Keratinocyte (primary cell): Measurements from ENCODE around the gene SRP68. TPM values are rescaled to one million over a fixed set of nuclear protein-coding genes. Genes with fewer than 3 reads are reported as not detected.

Experiments
- DNase-seq: peaks from one replicate; pipeline ENCODE4 v3.0.0-alpha.2; 2011; ENCODE audit warnings: low read depth, missing footprints, low spot score
- FAIRE-seq: peaks from 2 replicates; lab custom pipeline; 2011; peaks lifted over from hg19 to GRCh38; lab: Jason Lieb, UNC
- H2AFZ ChIP-seq: 2 replicates; pipeline ENCODE4 v1.6.0; 2012; ENCODE audit warnings: low read length, control low read depth, inconsistent platforms; ENCODE audit not compliant: control insufficient read depth
- H3K27ac ChIP-seq: 2 replicates; pipeline ENCODE4 v1.5.1; 2011; ENCODE audit warnings: low read length; ENCODE audit not compliant: control insufficient read depth, insufficient read depth
- H3K27me3 ChIP-seq: 3 replicates; pipeline ENCODE4 v1.6.0; 2011; ENCODE audit warnings: low read length; ENCODE audit not compliant: control insufficient read depth, insufficient read depth; ENCODE audit errors: extremely low read depth
- H3K36me3 ChIP-seq, 2 experiments: 2 replicates in 1 of 2; 3 replicates in 1 of 2; pipeline ENCODE4 v1.5.1; 2011; ENCODE audit warnings: low read length in 2 of 2, mild to moderate bottlenecking in 1 of 2; ENCODE audit not compliant: control insufficient read depth in 2 of 2, insufficient read depth in 2 of 2; ENCODE audit errors: extremely low read depth in 1 of 2
- H3K4me1 ChIP-seq: 3 replicates; pipeline ENCODE4 v1.5.1; 2011; ENCODE audit warnings: low read length; ENCODE audit not compliant: control insufficient read depth, insufficient read depth; ENCODE audit errors: extremely low read depth
- H3K4me2 ChIP-seq: 3 replicates; pipeline ENCODE4 v1.6.0; 2011; ENCODE audit warnings: low read depth, low read length; ENCODE audit not compliant: control insufficient read depth, insufficient read depth; ENCODE audit errors: extremely low read depth
- H3K4me3 ChIP-seq, 3 experiments: fragments of 200-600 bp in 1 of 3; sonication (generic) in 1 of 3; 2 replicates in 2 of 3; 3 replicates in 1 of 3; pipeline ENCODE4 v1.5.1; 2011 to 2016; ENCODE audit warnings: low read length in 3 of 3, mild to moderate bottlenecking in 3 of 3, control low read depth in 2 of 3, inconsistent platforms in 1 of 3, low read depth in 1 of 3, mixed read lengths in 1 of 3, mixed run types in 1 of 3, moderate library complexity in 1 of 3; ENCODE audit not compliant: control insufficient read depth in 2 of 3, insufficient read depth in 2 of 3; ENCODE audit errors: extremely low read depth in 1 of 3
- H3K79me2 ChIP-seq: 2 replicates; pipeline ENCODE4 v1.6.0; 2012; ENCODE audit warnings: low read length; ENCODE audit not compliant: control insufficient read depth, insufficient read depth
- H3K9ac ChIP-seq: 3 replicates; pipeline ENCODE4 v1.6.0; 2011; ENCODE audit warnings: low read length; ENCODE audit not compliant: control insufficient read depth, insufficient read depth; ENCODE audit errors: extremely low read depth
- H3K9me1 ChIP-seq: 3 replicates; pipeline ENCODE4 v1.6.0; 2011; ENCODE audit warnings: low read length; ENCODE audit not compliant: control insufficient read depth, insufficient read depth; ENCODE audit errors: extremely low read depth
- H3K9me3 ChIP-seq: 2 replicates; pipeline ENCODE4 v1.5.1; 2012; ENCODE audit warnings: low read depth, low read length; ENCODE audit not compliant: control insufficient read depth
- H4K20me1 ChIP-seq: 3 replicates; pipeline ENCODE4 v1.6.0; 2011; ENCODE audit warnings: low read length; ENCODE audit not compliant: control insufficient read depth, insufficient read depth; ENCODE audit errors: extremely low read depth
- EZH2 ChIP-seq: IDR thresholded peaks from one replicate; pipeline ENCODE4 v1.6.1; 2012; ENCODE audit warnings: inconsistent platforms, mild to moderate bottlenecking, low read length, moderate library complexity
- dilution Hi-C: fragments of 300-500 bp; cut with MboI; formaldehyde crosslinking; loops from one replicate; pipeline ENCODE4 v1.7.0; 2020; ENCODE audit warnings: low sequenced_read_pairs; ENCODE audit not compliant: extremely low pct_ligation_motif_present
- polyA plus RNA-seq, 5 experiments: library from polyadenylated mRNA; depleted of rRNA in 3 of 5; stranded (reverse) in 3 of 5; stranded (forward) in 1 of 5; unstranded in 1 of 5; fragments of >200 nt; gene quantifications; 1 replicate in 1 of 5; 2 replicates in 3 of 5; 3 replicates in 1 of 5; pipeline versions ENCODE4 v1.2.1 to v1.2.3, GENCODE V29; 2011 to 2012; ENCODE audit warnings: missing spikeins in 2 of 5, low read depth in 1 of 5, low replicate concordance in 1 of 5
- TF ChIP-seq, protein P1 (sequence below), 3 experiments: IDR thresholded peaks in 1 of 3; conservative IDR thresholded peaks in 1 of 3; optimal IDR thresholded peaks in 1 of 3; 2 replicates in 2 of 3; 3 replicates in 1 of 3; pipeline versions ENCODE3 to v1.5.1; 2011; ENCODE audit warnings: low read length in 3 of 3, mild to moderate bottlenecking in 3 of 3, moderate library complexity in 2 of 3, control low read depth in 1 of 3, inconsistent platforms in 1 of 3; ENCODE audit not compliant: insufficient read depth in 2 of 3; ENCODE audit errors: extremely low read depth in 1 of 3

SRP68 gene
- polyA plus RNA-seq, 1 donor (not counting 4 experiments of a cell fraction or from before 2014, with no cell fraction given): 81.3 TPM

DNA sequence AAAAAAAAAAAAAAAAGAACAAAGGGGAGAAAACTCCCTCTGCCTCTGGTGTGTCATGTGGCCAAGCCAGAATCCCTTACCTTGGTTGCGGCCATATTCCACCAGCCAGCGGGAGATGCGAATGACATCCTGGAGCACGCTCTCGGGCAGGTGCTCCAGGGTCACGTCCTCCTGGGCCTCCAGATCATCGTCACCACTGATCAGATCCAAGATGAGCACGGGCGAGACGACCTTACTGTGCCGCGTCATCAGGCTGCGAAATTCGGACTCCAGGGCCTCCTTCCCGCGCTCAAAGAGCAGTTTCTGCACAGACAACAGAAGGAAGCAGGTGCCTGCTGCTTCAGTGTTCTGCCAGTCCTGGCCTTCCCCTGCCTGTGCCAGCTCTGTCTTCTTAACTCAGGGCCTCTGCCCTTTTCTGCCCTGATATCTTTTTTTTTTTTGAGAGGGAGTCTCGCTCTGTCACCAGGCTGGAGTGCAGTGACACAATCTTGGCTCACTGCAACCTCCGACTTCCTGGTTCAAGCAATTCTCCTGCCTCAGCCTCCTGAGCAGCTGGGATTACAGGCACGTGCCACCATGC, 25.5 kb upstream of the SRP68 start:
- H3K36me3 ChIP-seq: peaks cover 19 to 24% of the 10 kb centered on the region in 2 experiments
- H3K79me2 ChIP-seq: peaks cover 11% of the 10 kb centered on the region
- H2AFZ ChIP-seq: no peak overlapping the region
- peaks cover 2% of the 10 kb centered on the region for H3K9me1 ChIP-seq
- no peak overlapping the region for H3K9ac ChIP-seq
- dilution Hi-C loops: no loop called here
- H4K20me1 ChIP-seq: no peaks in the 10 kb centered on the region
- no peak overlapping the region for H3K4me3 ChIP-seq
- DNase-seq (no peak), FAIRE-seq (no peak)
- peaks cover 3% of the 10 kb centered on the region for H3K4me1 ChIP-seq
- no peaks in the 10 kb centered on the region for H3K27me3 ChIP-seq
- H3K27ac ChIP-seq: no peak overlapping the region
- no peak overlapping the region for H3K4me2 ChIP-seq
- H3K9me3 ChIP-seq: no peaks in the 10 kb centered on the region
- TF ChIP-seq, protein P1, sequence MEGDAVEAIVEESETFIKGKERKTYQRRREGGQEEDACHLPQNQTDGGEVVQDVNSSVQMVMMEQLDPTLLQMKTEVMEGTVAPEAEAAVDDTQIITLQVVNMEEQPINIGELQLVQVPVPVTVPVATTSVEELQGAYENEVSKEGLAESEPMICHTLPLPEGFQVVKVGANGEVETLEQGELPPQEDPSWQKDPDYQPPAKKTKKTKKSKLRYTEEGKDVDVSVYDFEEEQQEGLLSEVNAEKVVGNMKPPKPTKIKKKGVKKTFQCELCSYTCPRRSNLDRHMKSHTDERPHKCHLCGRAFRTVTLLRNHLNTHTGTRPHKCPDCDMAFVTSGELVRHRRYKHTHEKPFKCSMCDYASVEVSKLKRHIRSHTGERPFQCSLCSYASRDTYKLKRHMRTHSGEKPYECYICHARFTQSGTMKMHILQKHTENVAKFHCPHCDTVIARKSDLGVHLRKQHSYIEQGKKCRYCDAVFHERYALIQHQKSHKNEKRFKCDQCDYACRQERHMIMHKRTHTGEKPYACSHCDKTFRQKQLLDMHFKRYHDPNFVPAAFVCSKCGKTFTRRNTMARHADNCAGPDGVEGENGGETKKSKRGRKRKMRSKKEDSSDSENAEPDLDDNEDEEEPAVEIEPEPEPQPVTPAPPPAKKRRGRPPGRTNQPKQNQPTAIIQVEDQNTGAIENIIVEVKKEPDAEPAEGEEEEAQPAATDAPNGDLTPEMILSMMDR (optimal IDR thresholded peaks at IDR 0.05 in 1 of 3, IDR thresholded peaks at IDR 0.05 in 1 of 3, conservative IDR thresholded peaks at IDR 0.05 in 1 of 3; ENCODE audit: extremely low read depth in 1 of 3, insufficient read depth in 2 of 3, low read length in 3 of 3): no peak
- no peak for TF ChIP-seq EZH2

DNA sequence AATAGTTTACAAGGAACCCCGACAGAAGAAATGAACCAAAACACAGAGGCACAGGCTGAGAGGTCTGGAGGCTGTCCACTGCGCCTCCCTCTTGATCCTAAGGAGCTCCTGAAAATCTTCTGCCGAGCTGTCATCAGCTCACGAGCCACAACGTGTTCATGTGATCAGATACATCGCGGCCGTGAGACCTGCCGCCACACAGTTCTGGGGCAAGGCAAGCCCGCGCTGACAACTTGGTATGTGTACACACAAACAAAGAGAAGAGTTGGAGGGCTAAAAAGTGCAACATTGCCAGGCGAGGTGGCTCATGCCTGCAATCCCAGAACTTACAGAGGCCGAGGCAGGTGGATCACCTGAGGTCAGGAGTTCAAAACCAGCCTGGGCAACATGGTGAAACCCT, 23.6 kb upstream of the SRP68 start:
- no peaks in the 10 kb centered on the region for H3K4me1 ChIP-seq
- no peak overlapping the region for H3K9ac ChIP-seq
- no peaks in the 10 kb centered on the region for H3K79me2 ChIP-seq
- H3K36me3 ChIP-seq: peaks cover 17 to 30% of the 10 kb centered on the region in 2 experiments
- no peak overlapping the region for H3K4me2 ChIP-seq
- no peak for DNase-seq
- no peaks in the 10 kb centered on the region for H3K9me3 ChIP-seq
- H3K4me3 ChIP-seq: no peak overlapping the region
- TF ChIP-seq, protein P1 (optimal IDR thresholded peaks at IDR 0.05 in 1 of 3, IDR thresholded peaks at IDR 0.05 in 1 of 3, conservative IDR thresholded peaks at IDR 0.05 in 1 of 3; ENCODE audit: extremely low read depth in 1 of 3, insufficient read depth in 2 of 3, low read length in 3 of 3): no peak
- TF ChIP-seq EZH2: no peak
- peaks cover 2% of the 10 kb centered on the region for H3K9me1 ChIP-seq
- dilution Hi-C loops: no loop called here
- H4K20me1 ChIP-seq: no peaks in the 10 kb centered on the region
- H3K27me3 ChIP-seq: no peaks in the 10 kb centered on the region
- H3K27ac ChIP-seq: no peak overlapping the region
- no peak overlapping the region for H2AFZ ChIP-seq
- no peak for FAIRE-seq
